Mammary epithelial cell (primary cell): ENCODE results near the gene TMEM132C.

Source experiments
- CTCF ChIP-seq, 2 donors: IDR thresholded peaks in 1 of 2; conservative IDR thresholded peaks in 1 of 2; 2 replicates each; pipeline ENCODE4 v1.5.1; 2011 to 2012; ENCODE audit warnings: inconsistent platforms in 2 of 2, low read length in 2 of 2, mild to moderate bottlenecking in 2 of 2, control low read depth in 1 of 2, low read depth in 1 of 2; ENCODE audit not compliant: insufficient read depth in 1 of 2; ENCODE audit errors: extremely low read depth in 1 of 2
- EZH2 ChIP-seq: IDR thresholded peaks from 2 replicates; pipeline ENCODE4 v1.6.1; 2012; ENCODE audit warnings: low read length, inconsistent platforms, borderline replicate concordance

GRCh38 chr12:128463881-128464280 is 196.9 kb downstream of the TMEM132C start:
- no peak for TF ChIP-seq CTCF (conservative IDR thresholded peaks at IDR 0.05 in 1 of 2, IDR thresholded peaks at IDR 0.05 in 1 of 2; ENCODE audit: extremely low read depth in 1 of 2, insufficient read depth in 1 of 2, low read depth in 1 of 2, low read length in 2 of 2)
- no peak for TF ChIP-seq EZH2
